IMR-90 (cell line): Measurements from ENCODE around the gene PRR29. TPM values are rescaled to one million over a fixed set of nuclear protein-coding genes. Genes with fewer than 3 reads are reported as not detected.
A peak's percentile ranks its signal among the peaks of the same experiment; 100 is the strongest.

Experiments used
- ATAC-seq: fragments of 200-7000 bp; cut with Tn5 transposase; 2 replicates; pipeline ENCODE4 v1.9.1; 2020; ENCODE audit warnings: low read depth, mild to moderate bottlenecking, moderate library complexity
- BruUV-seq: library from RNA; stranded (reverse); fragments of 400-500 nt; replicated peaks from 2 replicates; lab custom pipeline; 2021; lab: Mats Ljungman, UMichigan
- CTCF ChIA-PET: fragments of 300-600 bp; formaldehyde crosslinking; extraction: SDS; loops from one replicate; lab custom pipeline; 2021; ENCODE audit warnings: antibody characterized with exemption; lab: Yijun Ruan, JAX
- POLR2A ChIA-PET: fragments of 300-600 bp; sonication (Branson Sonifier 250); formaldehyde crosslinking; loops from one replicate; lab custom pipeline; 2022; ENCODE audit warnings: antibody characterized with exemption; ENCODE audit not compliant: unreplicated experiment; lab: Charles Lee
- DNase-seq: peaks from one replicate; pipeline ENCODE4 v3.0.0; 2013
- H2AFZ ChIP-seq: replicated peaks from 2 replicates; pipeline ENCODE3; 2013; ENCODE audit warnings: low read length, mild to moderate bottlenecking; ENCODE audit not compliant: poor library complexity
- H2AK5ac ChIP-seq: 2 replicates; pipeline ENCODE4 v1.6.1; 2013; ENCODE audit warnings: low read depth, low read length, inconsistent platforms
- H2AK9ac ChIP-seq: replicated peaks from 2 replicates; pipeline ENCODE3; 2013; ENCODE audit warnings: mild to moderate bottlenecking, low read depth, low read length, moderate library complexity; ENCODE audit not compliant: poor library complexity
- H2BK120ac ChIP-seq: 2 replicates; pipeline ENCODE4 v1.6.1; 2013; ENCODE audit warnings: low read depth, low read length, inconsistent platforms
- H2BK15ac ChIP-seq: 3 replicates; pipeline ENCODE4 v1.6.1; 2013; ENCODE audit warnings: low read depth, low read length, inconsistent platforms
- H2BK20ac ChIP-seq: 2 replicates; pipeline ENCODE4 v1.6.1; 2013; ENCODE audit warnings: low read depth, mild to moderate bottlenecking, inconsistent platforms, low read length, moderate library complexity
- H2BK5ac ChIP-seq: 2 replicates; pipeline ENCODE4 v1.6.1; 2013; ENCODE audit warnings: mild to moderate bottlenecking, low read depth, low read length, inconsistent platforms; ENCODE audit not compliant: poor library complexity, severe bottlenecking
- H3K14ac ChIP-seq: replicated peaks from 2 replicates; pipeline ENCODE4 v1.6.1; 2013; ENCODE audit warnings: low read depth, low read length, inconsistent platforms
- H3K18ac ChIP-seq: 2 replicates; pipeline ENCODE4 v1.6.1; 2013; ENCODE audit warnings: low read depth, low read length, control low read depth
- H3K23ac ChIP-seq: 2 replicates; pipeline ENCODE4 v1.6.1; 2013; ENCODE audit warnings: low read depth, low read length, inconsistent platforms
- H3K27ac ChIP-seq: 2 replicates; pipeline ENCODE4 v1.5.1; 2013; ENCODE audit warnings: mild to moderate bottlenecking, control low read depth, low read length; ENCODE audit not compliant: insufficient read depth
- H3K27me3 ChIP-seq: 2 replicates; pipeline ENCODE4 v1.6.1; 2013; ENCODE audit warnings: low read length; ENCODE audit not compliant: control insufficient read depth, insufficient read depth
- H3K36me3 ChIP-seq: 2 replicates; pipeline ENCODE4 v1.6.1; 2013; ENCODE audit warnings: low read length, mixed read lengths; ENCODE audit not compliant: control insufficient read depth, insufficient read depth
- H3K4ac ChIP-seq: 2 replicates; pipeline ENCODE4 v1.6.1; 2013; ENCODE audit warnings: low read depth, low read length, inconsistent platforms
- H3K4me1 ChIP-seq: 2 replicates; pipeline ENCODE4 v1.6.1; 2013; ENCODE audit warnings: low read length, mixed read lengths; ENCODE audit not compliant: control insufficient read depth, insufficient read depth
- H3K4me2 ChIP-seq: 2 replicates; pipeline ENCODE4 v1.6.1; 2013; ENCODE audit warnings: low read depth, mild to moderate bottlenecking, control low read depth, low read length, moderate library complexity
- H3K4me3 ChIP-seq: 2 replicates; pipeline ENCODE4 v1.5.1; 2013; ENCODE audit warnings: low read depth, mild to moderate bottlenecking, control low read depth, low read length, moderate library complexity; ENCODE audit not compliant: insufficient read depth
- H3K56ac ChIP-seq: 2 replicates; pipeline ENCODE4 v1.6.1; 2013; ENCODE audit warnings: low read length, inconsistent platforms; ENCODE audit not compliant: insufficient read depth; ENCODE audit errors: extremely low read depth
- H3K79me1 ChIP-seq, 2 experiments: 2 replicates each; pipeline ENCODE4 v1.6.1; 2013; ENCODE audit warnings: low read length in 2 of 2, inconsistent platforms in 1 of 2, low read depth in 1 of 2
- H3K9ac ChIP-seq: 2 replicates; pipeline ENCODE4 v1.6.1; 2013; ENCODE audit warnings: low read depth, low read length, control low read depth
- H3K9me1 ChIP-seq: 2 replicates; pipeline ENCODE4 v1.6.1; 2013; ENCODE audit warnings: low read length, inconsistent platforms; ENCODE audit not compliant: insufficient read depth
- H3K9me3 ChIP-seq: 2 replicates; pipeline ENCODE4 v1.6.1; 2013; ENCODE audit warnings: low read length; ENCODE audit not compliant: control insufficient read depth, insufficient read depth
- H4K20me1 ChIP-seq: 2 replicates; pipeline ENCODE4 v1.6.1; 2013; ENCODE audit warnings: low read length, inconsistent platforms; ENCODE audit not compliant: insufficient read depth
- H4K5ac ChIP-seq: 2 replicates; pipeline ENCODE4 v1.6.1; 2013; ENCODE audit warnings: mild to moderate bottlenecking, low read depth, low read length, control low read depth
- H4K8ac ChIP-seq, 2 experiments: 2 replicates each; pipeline ENCODE4 v1.6.1; 2013; ENCODE audit warnings: low read depth in 2 of 2, low read length in 2 of 2, control low read depth in 1 of 2, inconsistent platforms in 1 of 2
- H4K91ac ChIP-seq: 2 replicates; pipeline ENCODE4 v1.6.1; 2013; ENCODE audit warnings: low read depth, low read length, inconsistent platforms; ENCODE audit not compliant: insufficient read depth
- FOS ChIP-seq: fragments of 150-350 bp; IDR thresholded peaks from 2 replicates; pipeline ENCODE4 v1.6.1; 2016; ENCODE audit warnings: low read depth, low read length
- MAFK ChIP-seq: IDR thresholded peaks from 2 replicates; pipeline ENCODE4 v1.6.1; 2012; ENCODE audit warnings: low read depth, low read length, improper control_type of control experiment
- MAZ ChIP-seq: IDR thresholded peaks from 2 replicates; pipeline ENCODE4 v1.6.1; 2012; ENCODE audit warnings: low read depth, mild to moderate bottlenecking, low read length, improper control_type of control experiment, moderate library complexity, borderline replicate concordance
- RCOR1 ChIP-seq: IDR thresholded peaks from 2 replicates; pipeline ENCODE4 v1.6.1; 2012; ENCODE audit warnings: mild to moderate bottlenecking, low read length, improper control_type of control experiment; ENCODE audit not compliant: insufficient replicate concordance
- WGBS, 2 experiments: methylation state at CpG; one replicate each; pipeline versions ENCODE4 v1.1.5 to v1.1.7; 2013; ENCODE audit warnings: missing lambda C conversion rate in 2 of 2; ENCODE audit not compliant: insufficient read length in 1 of 2; ENCODE audit errors: extremely low coverage in 2 of 2; 5-methylcytosine and 5-hydroxymethylcytosine counted together
- dilution Hi-C: fragments of 300-500 bp; cut with HindIII; formaldehyde crosslinking; loops from one replicate; pipeline ENCODE4 v1.14.3; 2018; ENCODE audit warnings: low sequenced_read_pairs; ENCODE audit not compliant: unreplicated experiment
- in situ Hi-C: fragments of 300-500 bp; cut with MboI; formaldehyde crosslinking; loops from 3 replicates; pipeline ENCODE4 v1.14.3; 2019; ENCODE audit warnings: low sequenced_read_pairs, inconsistent platforms, mixed read lengths
- intact Hi-C: fragments of 100-400 bp; cut with micrococcal nuclease; formaldehyde crosslinking; loops from 2 replicates; pipeline ENCODE4 v1.10.0; 2022
- polyA plus RNA-seq, 3 experiments: library from polyadenylated mRNA; depleted of rRNA; stranded (reverse); fragments of >200 nt; gene quantifications; 2 replicates each; pipeline ENCODE4 v1.2.3, GENCODE V29; 2012; ENCODE audit warnings: low replicate concordance in 1 of 3
- total RNA-seq: library from RNA; depleted of rRNA; stranded (reverse); fragments of >200 nt; gene quantifications from 2 replicates; pipeline ENCODE4 v1.2.3, GENCODE V29; 2012

Gene PRR29
- total and polyA plus RNA-seq, 2 of the 4 experiments (the other 2 are of a cell fraction) = under 0.01 to 0.17 TPM

- Histone ChIP-seq H3K23ac (no peak overlapping the region), H4K20me1 (no peaks in the 10 kb centered on the region; the same call in 1 of the 2 replicates), H3K9me3 (no peaks in the 10 kb centered on the region), H3K4me2 (no peak overlapping the region), H2AFZ (peak overlapping the region; percentile 50), H3K27me3 (peaks cover 16% of the 10 kb centered on the region), H3K4me1 (0 out of 2 replicates have a peak, but pooled peaks cover 2% of the 10 kb centered on the region), H2BK20ac (no peak overlapping the region), H3K27ac (no peak overlapping the region), H3K9ac (no peak overlapping the region), H3K56ac (no peak overlapping the region), H2BK15ac (no peak overlapping the region), H2AK9ac (no peak overlapping the region), H4K5ac (no peak overlapping the region), H2BK120ac (no peak overlapping the region), H4K91ac (no peak overlapping the region), H3K14ac (no peak overlapping the region), H3K79me1 (no peaks in the 10 kb centered on the region), H4K8ac (no peak overlapping the region), H3K4ac (no peak overlapping the region), H3K36me3 (no peaks in the 10 kb centered on the region), H2AK5ac (no peak overlapping the region; the same call in 1 of the 2 replicates), H3K4me3 (no peak overlapping the region), H3K9me1 (peaks cover 7% of the 10 kb centered on the region), H3K18ac (no peak overlapping the region), H2BK5ac (no peak overlapping the region)
- ChIA-PET POLR2A (no interaction called here), CTCF (interaction anchor here (0.9 to 1.2 kb wide), 2 partner anchors 10 to 12 kb away, joined by 3 to 7 read pairs; no protein-coding TSS in a partner anchor)
- TF ChIP-seq FOS (0 out of 2 replicates have a peak, but pooled peaks have one; percentile 27), MAZ (no peak), RCOR1 (peak; percentile 24), MAFK (no peak)
- in situ Hi-C loops = no loop called here
- DNase-seq (peak; percentile 74), ATAC-seq (peak; percentile 93)
- dilution Hi-C loops = no loop called here
- intact Hi-C loops = no loop called here
- no CpG with 5 or more reads among the region's 5 CpGs for WGBS, 2 experiments
- no TSS peak for BruUV-seq
Measured at GRCh38 chr17:63956296-63956920, 41.7 kb upstream of the PRR29 start.
